ENCODE measurements around the gene ACAP2.

GRCh38 chr3:195297446-195297845 is 145.4 kb downstream of the ACAP2 start:
- no peak for TF ChIP-seq POLR2A (IDR thresholded peaks at IDR 0.05; ENCODE audit: low read depth, low read length)
- no peak for TF ChIP-seq POLR2AphosphoS5 (IDR thresholded peaks at IDR 0.05; ENCODE audit: low read depth, low read length)
- no peak for TF ChIP-seq POU2F2 (IDR thresholded peaks at IDR 0.05; ENCODE audit: low read depth, low read length)
- TF ChIP-seq TAF1 (IDR thresholded peaks at IDR 0.05; ENCODE audit: low read depth, low read length) = no peak
- no peak for TF ChIP-seq SPI1 (IDR thresholded peaks at IDR 0.05; ENCODE audit: low read depth, low read length)

All from GM12891 (cell line).